Choroid plexus epithelial cell (primary cell): Measurements from ENCODE around the gene SESTD1.
"Not testable (repeated sequence)": the region's sequence is repeated elsewhere in the genome, so short reads cannot be mapped to it uniquely, and the experiment has no call there.

ENCODE experiments used
- DNase-seq: peaks from one replicate; pipeline ENCODE4 v3.0.0-alpha.2; 2010; ENCODE audit warnings: low read depth
- H3K4me3 ChIP-seq: 2 replicates; pipeline ENCODE4 v1.5.1; 2011; ENCODE audit warnings: low read depth, mild to moderate bottlenecking, control low read depth, low read length, moderate library complexity
- CTCF ChIP-seq: conservative IDR thresholded peaks from 2 replicates; pipeline ENCODE4 v1.5.1; 2011; ENCODE audit warnings: low read depth, mild to moderate bottlenecking, control low read depth, inconsistent platforms, low read length, moderate library complexity

SESTD1 gene

GRCh38 chr2:179233083-179233490 lies 31.5 kb downstream of the SESTD1 start:
- no peak for TF ChIP-seq CTCF
- no peak overlapping the region for H3K4me3 ChIP-seq
- DNase-seq: no peak

GRCh38 chr2:179226961-179227259 lies 37.7 kb downstream of the SESTD1 start:
- no peak overlapping the region for H3K4me3 ChIP-seq
- no peak for DNase-seq
- TF ChIP-seq CTCF: no peak

- DNase-seq: no peak
- no peak for TF ChIP-seq CTCF
- H3K4me3 ChIP-seq: no peak overlapping the region
Observed at GRCh38 chr2:179226203-179226960, 38.2 kb downstream of the SESTD1 start.

- no peak for TF ChIP-seq CTCF
- no peak for DNase-seq
- no peak overlapping the region for H3K4me3 ChIP-seq
Observed at GRCh38 chr2:179224361-179224760, 40.3 kb downstream of the SESTD1 start.

- no peak overlapping the region for H3K4me3 ChIP-seq
- no peak for TF ChIP-seq CTCF
- DNase-seq: no peak
Observed at GRCh38 chr2:179222076-179222475, 42.6 kb downstream of the SESTD1 start.

- DNase-seq: peak; percentile 97
- no peak overlapping the region for H3K4me3 ChIP-seq
- TF ChIP-seq CTCF: peak; percentile 96
Observed at GRCh38 chr2:179218848-179219594, 45.6 kb downstream of the SESTD1 start.

- not testable (repeated sequence) for H3K4me3 ChIP-seq, DNase-seq
Observed at GRCh38 chr2:179214671-179215070, 50.0 kb downstream of the SESTD1 start.
